Stimulated activated naive CD4-positive, alpha-beta T cell (primary cell): ENCODE results near the gene FOXP1.

Source experiments
- DNase-seq, 6 experiments: peaks; one replicate each; lab custom pipeline; 2025; lab: John Stamatoyannopoulos, UW

The FOXP1 gene

DNA sequence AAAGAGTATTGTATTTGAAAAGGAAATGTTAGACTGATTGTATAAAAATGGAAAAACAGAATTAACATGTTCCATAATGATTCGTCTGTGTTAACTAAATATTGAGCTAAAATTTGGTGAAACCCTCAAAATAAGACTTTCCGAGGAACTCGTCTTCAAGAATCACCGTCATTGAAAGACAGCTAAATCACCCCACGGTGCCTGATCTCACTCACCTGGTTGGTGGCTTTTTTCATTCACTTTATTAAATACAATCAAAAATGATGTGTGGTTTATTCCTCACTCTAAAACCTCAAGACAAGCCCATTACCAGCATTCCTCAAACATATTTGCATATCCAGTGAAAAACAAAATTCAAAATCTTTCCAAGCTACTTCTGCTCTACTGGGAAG is 153.9 kb downstream of the FOXP1 start:
- no peak for DNase-seq

DNA sequence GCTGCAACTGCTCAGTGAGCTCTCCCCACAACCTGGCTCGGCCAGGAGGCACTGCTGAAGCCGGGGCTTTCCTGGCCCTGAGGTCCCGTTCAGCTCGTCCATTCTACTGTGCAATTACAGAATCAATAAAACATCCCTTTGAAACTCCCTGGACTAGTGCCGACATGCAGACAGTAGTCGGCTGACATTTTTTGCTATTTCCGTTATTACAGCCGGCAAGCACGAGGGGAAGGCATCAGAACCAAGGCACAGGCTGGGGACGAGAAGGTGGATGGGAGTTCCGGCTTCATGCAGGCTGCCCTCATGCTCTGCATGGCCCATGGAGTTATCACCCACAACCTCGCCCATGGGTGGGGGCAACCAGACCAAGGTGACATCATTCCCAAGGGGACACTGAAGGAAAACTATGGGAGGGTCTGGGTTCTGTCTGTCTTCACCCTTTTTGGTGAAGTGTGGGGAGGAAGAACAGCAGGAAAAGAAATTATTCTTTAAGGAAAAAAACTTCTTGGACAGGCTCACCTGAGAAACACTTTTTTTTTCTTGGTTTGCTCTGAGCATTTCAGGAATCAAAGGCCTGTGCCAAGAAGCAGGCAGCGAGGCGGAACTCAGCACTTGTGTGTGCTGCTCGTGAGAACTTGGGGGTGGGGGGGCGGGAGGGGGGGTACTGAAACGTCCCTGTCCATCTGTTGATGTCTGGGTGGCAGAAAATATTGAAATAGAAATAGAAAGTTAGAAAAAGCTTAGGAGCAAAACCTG is 154.5 kb downstream of the FOXP1 start:
- DNase-seq, result peak in 2 of 6 experiments; percentile 18 to 34

DNA sequence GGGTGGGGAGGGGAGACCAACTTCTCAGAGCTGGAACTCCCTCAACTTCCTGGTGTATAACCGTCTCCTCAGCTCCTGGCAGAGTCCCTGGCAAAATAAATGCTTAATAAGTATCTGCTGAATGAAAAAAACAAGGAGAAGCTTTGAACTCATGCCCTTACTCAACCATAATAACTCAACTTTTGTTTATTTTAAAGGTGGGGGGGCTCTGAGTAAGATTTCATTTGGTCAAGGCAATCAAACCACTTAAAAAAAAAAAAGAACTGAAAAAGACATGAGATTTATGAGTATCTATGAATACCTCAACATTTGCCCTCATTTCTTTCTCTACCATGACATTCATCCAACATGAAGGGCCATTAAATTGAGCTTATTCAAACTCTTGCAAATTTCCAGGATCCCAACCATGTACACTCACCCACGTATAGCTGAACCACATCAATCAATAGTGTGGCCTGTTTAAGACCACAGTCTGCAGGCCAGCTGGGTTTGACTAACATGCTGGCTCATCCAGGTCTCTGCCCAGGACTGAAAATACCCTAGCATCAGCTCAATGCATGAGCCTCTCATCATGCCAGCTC is 157.9 kb downstream of the FOXP1 start:
- no peak for DNase-seq

DNA sequence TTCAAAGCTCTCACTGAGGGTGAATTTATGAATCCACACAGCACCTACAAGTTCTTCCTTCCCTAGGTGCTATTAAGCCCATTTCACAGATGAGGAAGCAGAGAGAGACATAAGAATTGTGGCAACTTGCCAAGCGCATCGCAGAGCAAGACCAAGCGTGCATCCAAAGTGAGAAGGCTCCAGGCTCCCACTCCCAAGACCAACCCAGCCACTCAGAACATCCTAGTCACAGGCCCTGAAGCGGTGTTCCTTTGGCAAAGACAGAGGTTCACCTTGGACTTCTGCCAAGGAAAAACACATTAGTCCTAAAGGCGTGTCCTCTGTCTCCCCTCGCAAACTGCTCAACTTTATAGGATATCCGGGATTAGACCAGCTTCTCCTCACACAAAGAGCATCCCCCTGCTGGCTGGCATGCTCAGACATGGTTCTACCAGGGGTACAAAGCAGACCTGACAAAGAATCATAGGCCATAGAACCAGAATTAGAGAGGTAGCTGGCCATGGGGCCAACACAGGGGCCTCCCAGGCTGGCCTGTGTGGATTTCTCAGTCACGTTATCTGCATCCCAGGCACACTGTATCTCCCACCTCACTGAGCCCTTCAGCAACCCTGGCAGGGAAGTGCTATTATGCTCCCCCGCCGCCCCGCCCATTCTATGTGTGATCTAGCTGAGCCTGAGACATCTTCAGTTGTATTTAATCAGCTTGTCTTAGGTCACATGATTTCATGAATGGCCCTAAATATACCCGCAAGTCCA is 160.2 kb downstream of the FOXP1 start:
- no peak for DNase-seq

DNA sequence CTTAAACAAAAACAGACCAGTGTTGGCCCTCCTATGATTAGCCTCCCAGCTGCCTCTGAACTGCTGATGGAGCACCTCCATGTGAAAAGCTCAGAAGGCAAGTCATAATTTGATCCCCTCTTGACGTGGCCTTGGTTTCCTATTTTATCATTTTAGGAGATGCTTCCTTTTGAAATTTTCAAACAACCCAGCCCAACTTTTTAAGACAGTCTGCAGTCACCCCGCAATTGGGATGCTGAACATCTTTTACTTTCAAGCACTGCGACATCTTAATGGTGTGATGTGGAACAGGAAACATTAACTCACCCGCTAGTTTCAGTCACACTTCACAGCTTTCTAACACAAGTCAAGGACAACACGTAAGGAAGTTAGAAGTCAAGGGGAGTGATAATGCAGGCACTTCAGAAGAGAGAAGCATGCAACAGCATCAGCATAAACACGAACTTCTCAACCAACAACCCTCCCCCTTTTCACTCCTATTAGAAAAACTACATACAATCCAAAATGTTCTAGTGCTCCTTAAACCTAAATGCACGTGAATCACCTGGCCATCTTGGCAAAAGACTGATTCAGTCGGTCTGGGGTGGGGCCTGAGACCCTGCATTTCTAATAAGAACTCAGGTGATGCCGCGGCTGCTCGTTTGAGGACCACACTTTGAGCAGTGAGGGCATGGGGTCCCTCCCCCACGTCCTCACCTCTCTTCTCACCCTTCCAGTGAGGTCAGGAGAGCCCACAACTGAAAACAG is 161.5 kb downstream of the FOXP1 start:
- peak in 3 of 6 experiments; percentile 67 to 72 (median 71) for DNase-seq

DNA sequence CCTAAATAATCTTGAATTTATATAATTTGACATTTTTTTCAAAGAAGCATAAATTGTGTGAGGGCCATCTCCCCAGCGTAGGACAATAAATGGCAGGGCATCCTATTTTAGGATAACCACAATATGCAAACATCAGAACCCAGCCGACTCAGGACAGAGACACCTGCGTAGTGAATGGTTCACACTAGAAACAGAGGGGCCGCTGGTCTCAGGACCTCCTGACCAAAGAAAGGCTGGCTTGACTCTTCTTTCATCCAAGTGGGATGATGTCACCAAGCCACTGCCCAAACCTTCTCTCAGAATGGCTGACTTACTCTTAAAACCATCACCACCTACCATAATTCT is 162.1 kb downstream of the FOXP1 start:
- DNase-seq, result no peak

DNA sequence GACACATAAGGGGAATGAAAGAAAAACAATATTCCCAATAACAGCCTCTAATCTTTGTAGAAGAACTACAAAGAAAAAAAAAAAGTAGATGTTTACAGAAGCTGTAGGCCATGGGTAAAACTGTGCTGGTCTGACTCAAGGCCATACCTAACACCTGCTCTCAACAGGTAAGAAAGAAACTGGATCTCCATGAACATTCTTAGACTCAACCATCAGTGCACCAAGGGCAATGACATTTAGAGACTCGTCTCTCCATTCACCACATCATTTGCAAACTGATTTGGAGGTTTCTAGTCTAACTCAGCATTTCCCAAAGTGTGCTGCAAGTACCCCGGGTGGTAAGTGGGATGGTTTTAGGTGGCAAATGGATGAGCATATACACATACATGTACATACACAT is 164.2 kb downstream of the FOXP1 start:
- DNase-seq, result no peak

DNA sequence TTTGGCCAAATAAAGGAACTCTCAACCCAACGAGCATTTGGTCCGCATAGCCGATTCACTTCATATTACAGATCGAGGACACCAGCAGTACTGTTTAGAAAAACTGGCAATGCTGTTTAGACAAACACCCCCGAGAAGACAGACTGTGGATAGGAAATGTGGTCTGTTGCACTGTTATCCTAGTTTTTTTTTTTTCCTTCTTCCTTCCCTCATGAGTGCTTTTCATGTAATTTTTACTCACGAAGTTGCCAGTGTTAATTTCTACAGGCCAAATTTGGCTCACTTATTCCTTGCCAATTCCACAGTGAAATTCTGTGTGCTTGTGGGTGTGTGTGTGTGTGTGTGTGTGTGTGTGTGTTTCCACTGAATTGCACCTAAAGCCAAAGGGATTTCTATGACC is 165.7 kb downstream of the FOXP1 start:
- DNase-seq, result no peak

DNA sequence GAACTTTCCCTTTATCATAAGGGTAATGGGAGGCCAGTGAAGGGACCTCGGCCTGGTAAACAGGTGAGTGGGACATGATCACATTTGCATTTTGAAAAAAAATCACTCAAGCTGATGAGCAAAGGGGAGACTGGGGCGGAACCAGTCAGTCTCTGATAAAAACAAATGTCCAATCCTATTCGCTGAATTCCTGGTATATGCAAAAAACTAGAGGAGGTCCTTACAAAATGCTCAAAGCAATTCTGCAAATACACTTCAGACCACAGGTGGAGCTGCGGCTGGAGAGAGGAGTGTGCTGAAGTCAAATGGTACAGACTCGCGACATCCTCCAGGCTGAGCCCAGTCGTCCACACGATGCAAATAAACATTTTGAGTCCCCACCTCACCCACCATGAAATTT is 166.7 kb downstream of the FOXP1 start:
- peak in 4 of 6 experiments; percentile 26 to 64 (median 52) for DNase-seq

DNA sequence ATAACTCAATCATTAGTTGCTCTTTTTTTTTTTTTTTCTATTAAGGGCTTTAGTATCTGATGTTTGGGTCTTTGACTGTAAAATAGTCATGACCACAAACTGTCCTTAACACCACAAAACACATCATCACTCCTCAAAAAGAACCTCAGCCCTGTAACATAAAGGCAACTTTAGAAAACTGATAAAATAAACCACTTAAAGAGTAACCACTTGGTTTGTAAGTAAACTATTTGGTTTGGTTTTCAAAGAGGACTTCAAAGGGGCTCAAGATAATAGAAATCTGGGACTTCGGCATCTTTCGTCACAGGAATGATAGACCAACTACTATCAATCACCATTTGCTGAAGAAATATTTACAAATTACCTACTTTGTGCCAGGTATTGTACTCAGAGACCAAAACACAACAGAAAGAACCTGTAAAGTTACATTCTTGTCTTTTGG is 167.8 kb downstream of the FOXP1 start:
- DNase-seq, result peak in 3 of 6 experiments; percentile 24 to 46 (median 27)

DNA sequence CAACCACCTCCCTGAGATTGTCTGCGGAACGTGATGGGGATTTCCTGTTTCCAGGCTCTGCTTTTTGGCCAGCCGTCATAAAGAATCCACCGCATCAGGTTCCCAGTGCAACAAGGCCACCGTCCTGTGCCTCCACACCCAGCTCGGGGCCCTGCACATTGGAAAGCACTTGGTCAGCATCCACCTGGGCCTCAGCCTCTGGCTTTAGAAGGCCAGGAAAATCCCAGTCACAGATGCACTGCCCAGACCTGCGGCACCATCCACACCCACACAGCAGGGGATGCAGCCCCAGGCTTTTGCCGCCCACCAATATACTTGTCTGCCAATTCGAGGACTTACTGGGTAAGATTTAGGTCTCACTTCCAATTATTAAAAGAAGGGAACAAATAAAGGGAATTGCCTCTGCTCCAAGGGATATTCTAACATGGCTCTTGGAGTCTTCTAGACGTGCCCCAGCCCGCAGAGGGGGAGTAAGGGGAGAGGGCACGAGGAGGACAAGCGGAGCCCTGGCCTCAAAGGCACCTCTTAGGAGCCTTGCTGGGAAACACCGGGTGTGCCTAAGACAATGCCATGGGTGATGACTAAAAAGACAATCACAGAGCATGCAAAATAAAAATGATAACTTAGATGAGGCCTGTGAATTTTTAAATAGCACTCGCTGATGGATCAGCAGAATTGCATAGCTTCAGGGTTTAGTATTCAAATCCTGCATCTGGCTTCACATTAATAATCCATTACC is 169.2 kb downstream of the FOXP1 start:
- DNase-seq, result no peak

DNA sequence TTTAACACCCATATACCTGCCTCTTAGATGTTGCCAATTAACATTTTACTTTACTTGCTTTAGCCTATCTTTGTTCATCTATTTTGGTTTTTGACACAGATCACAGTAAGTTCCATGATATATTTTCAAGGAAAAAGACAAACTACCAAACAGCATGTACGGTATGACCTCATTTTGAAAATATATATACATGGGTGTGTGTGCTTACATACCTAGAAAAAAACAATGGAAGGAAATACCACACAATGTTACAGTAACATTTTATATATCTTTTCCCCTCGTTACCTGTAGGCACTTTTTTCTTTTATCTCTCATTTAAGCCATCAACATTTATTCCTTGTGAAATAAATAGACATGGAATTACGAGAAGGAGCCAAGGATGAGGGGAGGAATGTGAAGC is 170.0 kb downstream of the FOXP1 start:
- no peak for DNase-seq

DNA sequence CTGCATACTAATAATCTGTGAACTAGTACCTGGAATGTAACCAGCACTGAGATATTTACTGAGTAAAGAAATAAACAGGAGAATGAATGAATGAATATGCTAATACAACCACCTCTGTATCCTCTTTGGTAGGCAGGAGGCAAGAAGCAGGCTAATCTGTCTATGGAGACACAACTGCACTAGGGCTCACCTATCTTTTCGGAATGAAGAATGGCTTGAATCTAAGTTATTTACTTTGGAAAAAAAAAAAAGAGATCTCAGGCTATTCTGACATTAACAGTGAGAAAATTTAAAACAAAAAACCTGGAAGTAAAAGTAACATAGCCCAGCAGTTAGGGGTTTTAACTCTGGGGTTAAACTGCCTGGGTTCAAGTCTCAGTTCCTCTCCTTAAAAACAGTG is 174.2 kb downstream of the FOXP1 start:
- no peak for DNase-seq

DNA sequence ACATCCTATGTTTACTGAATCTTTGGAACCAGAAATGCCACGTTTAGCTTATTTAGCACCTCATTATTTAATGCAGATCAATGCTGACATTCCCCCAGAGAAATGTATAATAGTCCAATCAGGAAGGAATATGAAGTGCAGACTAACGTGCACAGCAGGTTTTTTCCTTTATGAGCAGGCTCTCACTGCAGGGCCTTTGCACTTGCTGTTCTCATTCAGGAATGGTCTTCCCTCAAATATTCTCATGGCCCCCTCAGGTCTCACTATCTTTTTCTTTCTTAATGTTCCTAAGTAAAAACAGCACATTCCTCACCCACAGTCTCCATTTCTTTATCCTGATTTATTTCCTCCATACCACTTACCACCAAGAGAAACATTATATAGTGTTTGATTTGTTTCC is 174.6 kb downstream of the FOXP1 start:
- no peak for DNase-seq

DNA sequence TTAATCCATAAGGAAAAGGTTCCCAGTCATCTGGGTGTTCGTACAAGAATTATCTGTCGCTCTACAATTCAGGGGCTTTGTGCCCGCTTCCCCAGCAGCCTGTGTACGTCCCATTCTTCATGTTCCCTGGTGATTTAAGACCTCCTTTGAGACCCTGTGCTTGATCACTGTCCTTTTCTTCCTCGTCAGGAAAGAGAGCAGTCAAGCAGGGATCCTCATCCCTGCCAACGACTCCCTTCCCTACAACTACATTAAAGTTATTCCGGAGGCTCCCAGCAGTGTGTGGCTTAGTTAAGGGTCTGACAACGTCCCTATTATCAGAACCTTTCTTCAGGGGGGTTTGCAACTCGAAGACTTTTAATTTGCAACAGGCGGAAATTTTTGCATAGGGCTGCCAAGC is 175.7 kb downstream of the FOXP1 start:
- DNase-seq, result no peak

DNA sequence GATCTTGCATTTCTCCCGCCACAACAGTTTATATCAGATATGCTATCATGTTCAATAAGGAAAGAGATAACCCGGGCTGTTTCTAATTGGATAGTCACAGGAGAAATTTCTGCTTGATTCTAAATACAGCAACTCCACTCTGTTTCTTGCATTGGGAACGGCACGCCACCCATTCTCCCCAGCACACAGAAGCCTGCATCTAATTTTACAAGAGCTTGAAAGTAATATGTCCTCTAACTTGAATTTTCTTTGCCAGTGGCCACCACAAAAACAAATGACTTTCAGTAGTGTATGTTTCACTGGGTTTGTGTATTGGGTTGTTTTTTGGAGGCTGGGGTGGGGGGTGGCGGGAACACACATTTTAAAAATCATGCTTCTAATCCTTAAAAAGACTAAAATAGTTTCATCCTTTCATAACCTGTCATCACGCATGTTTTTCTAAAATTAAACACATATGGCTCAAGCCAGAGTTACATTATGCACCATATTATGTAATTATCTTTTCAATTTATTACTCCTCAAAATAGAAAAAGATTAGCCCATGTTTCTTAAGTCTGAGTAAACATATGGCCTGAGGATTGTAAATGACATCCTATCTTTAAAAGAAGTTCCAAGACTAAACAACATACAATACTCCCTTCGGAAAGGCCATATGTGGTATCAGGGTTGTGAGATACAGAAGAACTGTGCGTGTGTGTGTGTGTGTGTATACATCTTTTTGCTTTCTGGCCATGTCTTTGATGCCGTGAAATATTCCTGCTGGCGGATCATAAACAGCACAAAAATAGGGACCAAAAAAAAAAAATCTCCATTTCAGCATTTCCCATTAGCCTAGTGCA is 176.3 kb downstream of the FOXP1 start:
- no peak for DNase-seq

DNA sequence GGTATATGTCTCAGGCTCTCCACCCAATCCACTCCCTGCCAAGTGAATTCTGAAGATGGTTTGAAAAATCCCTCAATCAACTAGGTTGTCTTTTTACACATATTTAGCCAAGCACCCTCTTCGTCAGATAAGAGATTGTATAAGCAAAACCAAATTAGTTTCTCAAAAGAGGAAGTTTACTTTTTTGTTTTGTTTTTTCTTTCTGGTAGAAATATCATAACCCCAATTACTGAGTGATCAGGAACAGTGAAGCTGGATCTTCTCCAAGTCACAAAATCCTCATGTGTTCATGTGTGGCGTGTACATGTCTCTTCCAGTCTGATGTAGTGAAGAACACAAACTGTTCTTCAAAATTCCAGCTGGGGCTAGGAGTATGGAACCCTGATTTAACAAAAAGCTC is 180.6 kb downstream of the FOXP1 start:
- DNase-seq, result no peak

DNA sequence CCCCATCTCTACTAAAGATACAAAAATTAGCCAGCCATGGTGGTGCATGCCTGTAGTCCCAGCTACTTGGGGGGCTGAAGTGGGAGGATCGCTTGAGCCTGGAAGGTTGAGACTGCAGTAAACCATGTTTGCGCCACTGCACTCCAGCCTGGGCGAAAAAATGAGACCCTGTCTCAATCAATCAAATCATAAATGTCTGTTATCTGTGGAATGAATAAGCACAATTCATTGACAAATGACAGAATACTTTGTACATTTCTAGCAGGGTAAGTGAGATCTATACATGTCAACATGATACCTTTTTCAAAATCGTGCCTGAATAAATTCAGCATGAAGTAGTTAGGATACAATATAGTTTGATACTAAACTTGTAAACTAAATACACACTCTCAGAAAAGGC is 181.2 kb downstream of the FOXP1 start:
- DNase-seq, result no peak

DNA sequence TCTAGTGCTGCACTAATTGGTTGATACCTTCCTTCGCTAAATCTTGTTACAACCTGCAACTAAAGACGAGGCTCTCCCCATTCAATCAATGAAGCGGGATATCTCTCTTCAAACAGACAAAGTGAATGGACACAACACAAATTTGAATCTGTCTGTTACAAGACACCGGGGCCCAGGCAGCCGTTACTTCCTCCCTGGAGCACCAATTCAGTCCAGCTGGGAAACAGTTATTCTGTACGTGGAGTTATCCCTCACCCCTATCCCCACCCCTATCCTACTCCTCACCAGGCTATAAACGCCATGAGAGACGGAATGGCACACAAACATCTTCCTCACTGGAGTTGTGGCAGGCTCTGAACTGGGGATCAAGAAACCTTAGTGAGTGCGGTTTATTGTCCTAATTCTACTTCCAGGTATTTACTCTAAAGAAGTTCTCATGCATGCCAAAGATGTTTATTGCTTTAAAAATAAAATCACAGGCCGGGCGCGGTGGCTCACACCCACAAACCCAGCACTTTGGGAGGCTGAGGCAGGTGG is 181.8 kb downstream of the FOXP1 start:
- no peak for DNase-seq

DNA sequence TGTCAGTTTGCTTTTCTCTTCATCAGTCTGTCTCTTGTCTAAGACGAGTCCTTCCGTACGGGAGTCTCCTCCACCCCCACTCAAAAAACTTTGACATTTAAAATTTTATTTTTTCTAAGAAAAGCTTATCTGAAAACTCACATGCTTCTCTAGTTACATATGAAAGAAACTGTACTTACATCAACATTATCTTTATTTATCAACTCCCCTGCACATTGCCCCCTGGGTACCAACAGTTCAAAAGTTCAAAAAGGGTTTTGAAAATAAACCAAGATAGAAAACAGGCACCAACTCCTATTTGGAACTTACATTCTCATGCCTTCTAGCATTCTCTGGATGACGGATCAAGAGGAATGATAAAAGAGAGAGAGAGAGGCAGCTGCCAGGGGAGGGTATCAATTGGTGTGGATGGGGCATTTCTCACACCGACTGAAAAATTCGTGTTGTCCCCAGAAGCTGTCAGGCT is 182.5 kb downstream of the FOXP1 start:
- DNase-seq, result peak in 1 of 6 experiments; percentile 18
